Stimulated activated naive B cell treated with anti-CD40 and anti-IgM and Interleukin-4, amounts not matched to agents 10 μg/mL and 1 μg/mL and 100 μg/mL, for 72 hours (primary cell): ENCODE results near the gene TBC1D16.

Source experiments
- ATAC-seq, 2 donors: fragments of 150-1000 bp; cut with Tn5 transposase; replicated peaks; 2 replicates each; pipeline ENCODE4 v1.10.0; 2021; ENCODE audit warnings: moderate library complexity in 1 of 2
- DNase-seq: peaks from one replicate; pipeline ENCODE4 v3.0.0; 2021
- H3K27ac Mint-ChIP-seq: one replicate; pipeline ENCODE4 v1.8.0; 2022; ENCODE audit warnings: mild to moderate bottlenecking, mixed read lengths
- H3K27me3 Mint-ChIP-seq, 2 donors: one replicate each; pipeline ENCODE4 v1.8.0; 2022; ENCODE audit warnings: mixed read lengths in 2 of 2
- H3K36me3 Mint-ChIP-seq, 2 donors: one replicate each; pipeline ENCODE4 v1.8.0; 2022; ENCODE audit warnings: mixed read lengths in 2 of 2, mild to moderate bottlenecking in 1 of 2
- H3K4me1 Mint-ChIP-seq, 2 donors: one replicate each; pipeline ENCODE4 v1.8.0; 2022; ENCODE audit warnings: mixed read lengths in 2 of 2, mild to moderate bottlenecking in 1 of 2
- H3K4me3 Mint-ChIP-seq, 2 donors: one replicate each; pipeline ENCODE4 v1.8.0; 2022; ENCODE audit warnings: mild to moderate bottlenecking in 2 of 2, mixed read lengths in 2 of 2, moderate library complexity in 1 of 2
- H3K9me3 Mint-ChIP-seq, 2 donors: one replicate each; pipeline ENCODE4 v1.8.0; 2022; ENCODE audit warnings: mixed read lengths in 2 of 2, mild to moderate bottlenecking in 1 of 2

The TBC1D16 gene, protein sequence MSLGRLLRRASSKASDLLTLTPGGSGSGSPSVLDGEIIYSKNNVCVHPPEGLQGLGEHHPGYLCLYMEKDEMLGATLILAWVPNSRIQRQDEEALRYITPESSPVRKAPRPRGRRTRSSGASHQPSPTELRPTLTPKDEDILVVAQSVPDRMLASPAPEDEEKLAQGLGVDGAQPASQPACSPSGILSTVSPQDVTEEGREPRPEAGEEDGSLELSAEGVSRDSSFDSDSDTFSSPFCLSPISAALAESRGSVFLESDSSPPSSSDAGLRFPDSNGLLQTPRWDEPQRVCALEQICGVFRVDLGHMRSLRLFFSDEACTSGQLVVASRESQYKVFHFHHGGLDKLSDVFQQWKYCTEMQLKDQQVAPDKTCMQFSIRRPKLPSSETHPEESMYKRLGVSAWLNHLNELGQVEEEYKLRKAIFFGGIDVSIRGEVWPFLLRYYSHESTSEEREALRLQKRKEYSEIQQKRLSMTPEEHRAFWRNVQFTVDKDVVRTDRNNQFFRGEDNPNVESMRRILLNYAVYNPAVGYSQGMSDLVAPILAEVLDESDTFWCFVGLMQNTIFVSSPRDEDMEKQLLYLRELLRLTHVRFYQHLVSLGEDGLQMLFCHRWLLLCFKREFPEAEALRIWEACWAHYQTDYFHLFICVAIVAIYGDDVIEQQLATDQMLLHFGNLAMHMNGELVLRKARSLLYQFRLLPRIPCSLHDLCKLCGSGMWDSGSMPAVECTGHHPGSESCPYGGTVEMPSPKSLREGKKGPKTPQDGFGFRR

DNA sequence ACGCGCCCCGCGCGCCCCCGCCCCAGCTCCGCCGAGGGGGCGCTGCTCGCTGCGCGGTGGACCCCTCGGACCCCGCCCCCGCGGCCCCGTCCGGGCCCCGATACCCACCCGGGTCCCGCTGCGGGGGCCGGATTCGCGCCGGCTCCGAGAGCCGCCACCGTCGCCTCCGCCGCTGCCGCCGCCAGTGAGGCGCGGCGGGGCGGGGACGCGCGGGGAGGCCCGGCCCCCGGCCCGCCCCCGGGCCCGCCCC, at the start of gene TBC1D16:
TBC1D16 (minus strand) TSS at position 186 of the 250 bp plus-strand sequence. CDS start 22,325 bp downstream, outside the sequence.
- Mint-ChIP-seq H3K4me3 (peak within 1 kb of the TSS; percentile 91 to 96), H3K36me3 (peaks cover 0 to 4% of the 10 kb centered on the region in 2 donors), H3K9me3 (no peaks in the 10 kb centered on the region), H3K4me1 (peaks cover 7 to 23% of the 10 kb centered on the region in 2 donors), H3K27me3 (peaks cover 6 to 15% of the 10 kb centered on the region in 2 donors), H3K27ac (peak within 1 kb of the TSS; percentile 94)
- DNase-seq (no peak), ATAC-seq (no peak)

DNA sequence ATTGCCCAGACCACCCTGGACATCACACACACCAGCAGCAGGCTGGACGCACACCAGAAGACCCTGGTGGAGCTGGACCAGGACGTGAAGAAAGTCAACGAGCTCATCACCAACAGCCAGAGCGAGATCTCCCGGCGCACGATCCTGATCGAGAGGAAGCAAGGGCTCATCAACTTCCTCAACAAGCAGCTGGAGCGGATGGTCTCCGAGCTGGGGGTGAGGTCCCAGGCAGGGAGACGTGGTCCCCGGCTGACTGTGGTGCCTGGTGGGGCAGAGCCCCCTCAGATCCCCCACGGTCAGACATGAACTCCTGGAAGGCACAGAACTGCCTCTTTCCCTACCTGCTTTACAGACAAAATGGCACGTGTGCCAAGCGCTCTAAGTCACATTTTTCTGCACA, 49.1 kb upstream of the TBC1D16 start:
- H3K27me3 Mint-ChIP-seq = peaks cover 4 to 19% of the 10 kb centered on the region in 2 donors
- H3K27ac Mint-ChIP-seq = no peak overlapping the region
- H3K9me3 Mint-ChIP-seq = no peaks in the 10 kb centered on the region
- DNase-seq (no peak), ATAC-seq (no peak)
- no peak overlapping the region for H3K4me3 Mint-ChIP-seq
- peaks cover 6 to 8% of the 10 kb centered on the region in 2 donors for H3K4me1 Mint-ChIP-seq
- H3K36me3 Mint-ChIP-seq = no peaks in the 10 kb centered on the region

DNA sequence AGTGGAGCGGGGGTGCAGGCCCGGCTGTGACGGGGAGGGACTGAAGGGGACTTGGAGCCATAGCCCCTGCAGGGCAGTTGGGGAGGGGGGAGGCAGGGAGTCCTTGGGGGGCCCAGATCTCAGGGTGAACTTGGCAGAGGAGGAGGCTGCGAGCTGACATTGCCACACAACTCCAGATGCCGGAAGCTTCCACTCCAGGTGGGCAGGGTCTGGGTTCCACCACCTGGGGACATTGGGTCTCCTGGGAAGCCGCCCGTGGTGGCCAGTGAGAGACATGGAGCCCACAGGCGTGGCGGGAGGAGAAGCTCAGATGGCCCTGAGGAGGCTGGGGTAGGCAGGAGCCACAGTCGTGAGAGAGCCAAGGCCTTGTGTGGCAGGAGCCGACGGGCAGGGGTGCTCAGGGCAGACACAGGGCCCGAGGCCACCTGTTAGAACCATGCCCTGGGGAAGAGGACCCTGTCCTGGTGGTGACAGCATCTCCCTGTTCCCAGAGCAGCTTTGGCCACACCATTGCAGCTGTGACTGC, 47.5 kb upstream of the TBC1D16 start:
- H3K9me3 Mint-ChIP-seq = no peaks in the 10 kb centered on the region
- peaks cover 6 to 8% of the 10 kb centered on the region in 2 donors for H3K4me1 Mint-ChIP-seq
- no peak overlapping the region for H3K4me3 Mint-ChIP-seq
- DNase-seq (no peak), ATAC-seq (no peak)
- no peak overlapping the region for H3K27ac Mint-ChIP-seq
- H3K27me3 Mint-ChIP-seq = peaks cover 4 to 19% of the 10 kb centered on the region in 2 donors
- H3K36me3 Mint-ChIP-seq = no peaks in the 10 kb centered on the region

DNA sequence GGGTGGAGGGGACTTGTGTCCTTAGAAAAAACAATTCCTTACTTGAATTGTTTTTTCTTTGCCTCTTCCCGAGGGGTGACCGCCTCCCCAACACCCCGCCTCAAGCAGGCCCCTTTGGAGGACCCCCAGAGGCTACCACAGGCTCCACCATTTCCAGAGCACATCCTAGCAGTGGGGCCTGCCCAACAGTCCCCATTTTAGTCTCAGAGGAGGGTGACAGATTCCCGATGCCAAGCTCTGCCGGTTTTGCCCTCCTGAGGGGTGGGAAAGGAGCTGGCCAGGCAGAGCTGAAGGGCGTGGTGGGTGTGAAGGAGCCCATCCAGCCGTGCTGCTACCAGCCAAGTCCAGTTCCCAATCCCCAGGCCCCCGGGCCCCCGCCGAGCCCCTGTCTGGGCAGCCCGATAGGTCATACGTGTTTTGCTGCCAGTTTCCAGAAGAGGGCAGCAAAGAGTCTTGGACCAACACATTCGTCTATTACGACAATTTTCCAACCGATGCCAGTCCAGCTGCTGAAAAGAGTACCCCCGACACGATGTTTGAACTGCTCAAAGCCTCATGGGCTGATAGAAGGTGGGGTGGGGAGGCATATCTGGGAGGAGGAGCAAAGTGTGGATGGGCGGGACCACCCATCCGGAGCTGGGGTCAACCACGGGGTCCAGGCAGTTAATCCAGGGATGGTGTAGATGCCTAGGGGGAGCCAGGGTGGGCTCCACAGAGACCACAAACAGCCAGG, 46.9 kb upstream of the TBC1D16 start:
- H3K27me3 Mint-ChIP-seq = peaks cover 4 to 19% of the 10 kb centered on the region in 2 donors
- ATAC-seq = peak; percentile 64 to 67
- peak; percentile 40 for DNase-seq
- peaks cover 6 to 8% of the 10 kb centered on the region in 2 donors for H3K4me1 Mint-ChIP-seq
- no peaks in the 10 kb centered on the region for H3K9me3 Mint-ChIP-seq
- H3K4me3 Mint-ChIP-seq = no peak overlapping the region
- no peaks in the 10 kb centered on the region for H3K36me3 Mint-ChIP-seq
- H3K27ac Mint-ChIP-seq = no peak overlapping the region

DNA sequence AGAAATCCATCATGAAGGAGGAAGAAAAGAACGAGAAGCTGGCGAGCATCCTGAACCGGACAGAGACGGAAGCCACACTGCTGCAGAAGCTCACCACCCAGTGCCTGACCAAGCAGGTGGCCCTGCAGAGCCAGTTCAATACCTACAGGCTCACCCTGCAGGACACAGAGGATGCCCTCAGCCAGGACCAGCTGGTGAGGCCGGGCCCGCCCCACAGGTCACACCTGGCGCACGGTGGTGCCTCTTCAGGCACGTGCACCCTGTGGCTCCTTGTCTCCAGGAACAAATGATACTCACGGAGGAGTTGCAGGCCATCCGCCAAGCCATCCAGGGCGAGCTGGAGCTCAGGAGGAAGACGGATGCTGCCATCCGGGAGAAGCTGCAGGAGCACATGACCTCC, 45.9 kb upstream of the TBC1D16 start:
- H3K27ac Mint-ChIP-seq = no peak overlapping the region
- H3K9me3 Mint-ChIP-seq = no peaks in the 10 kb centered on the region
- H3K4me1 Mint-ChIP-seq = peaks cover 6 to 8% of the 10 kb centered on the region in 2 donors
- H3K27me3 Mint-ChIP-seq = peaks cover 4 to 13% of the 10 kb centered on the region in 2 donors
- no peak overlapping the region for H3K4me3 Mint-ChIP-seq
- no peaks in the 10 kb centered on the region for H3K36me3 Mint-ChIP-seq
- ATAC-seq = no peak
- no peak for DNase-seq

DNA sequence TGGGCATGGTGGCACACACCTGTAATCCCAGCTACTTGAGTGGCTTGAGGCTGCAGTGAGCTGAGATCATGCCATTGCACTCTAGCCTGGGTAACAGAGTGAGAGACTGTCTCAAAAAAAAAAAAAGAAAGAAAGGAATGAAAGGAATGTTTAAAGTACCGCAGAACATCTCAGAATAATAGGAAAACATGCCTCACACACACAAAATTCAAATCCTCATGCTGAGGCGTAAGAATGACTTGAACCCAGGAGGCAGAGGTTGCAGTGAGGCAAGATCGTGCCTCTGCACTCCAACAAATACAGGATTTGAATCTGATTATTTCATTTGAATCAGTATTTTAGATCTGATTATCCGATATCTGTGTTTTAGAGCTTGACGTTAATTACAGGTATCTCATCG, 44.4 kb upstream of the TBC1D16 start:
- no peak for ATAC-seq
- Mint-ChIP-seq H3K4me3 (no peak overlapping the region), H3K27ac (no peak overlapping the region), H3K27me3 (peaks cover 4 to 7% of the 10 kb centered on the region in 2 donors), H3K9me3 (no peaks in the 10 kb centered on the region), H3K36me3 (no peaks in the 10 kb centered on the region), H3K4me1 (peaks cover 6 to 8% of the 10 kb centered on the region in 2 donors)
- DNase-seq = no peak

DNA sequence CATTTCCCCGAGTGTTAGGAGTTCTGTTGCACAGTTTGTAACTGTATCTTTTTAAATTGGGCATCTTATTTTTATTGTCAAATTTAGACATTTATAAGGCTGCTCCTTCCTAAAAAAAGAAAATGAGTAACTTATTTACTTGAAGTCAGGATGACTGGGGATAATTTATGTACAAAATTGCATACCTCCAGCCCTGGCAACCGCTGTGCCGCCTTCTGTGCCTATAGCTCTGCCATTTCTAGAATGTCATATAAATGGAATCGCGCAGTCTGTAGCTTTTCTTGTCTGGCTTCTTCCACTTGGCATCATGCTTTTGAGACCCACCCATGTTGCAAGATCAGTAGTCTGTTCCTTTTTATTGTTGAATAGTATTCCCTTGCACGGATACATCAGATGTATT, 36.7 kb upstream of the TBC1D16 start:
- Mint-ChIP-seq H3K4me3 (no peak overlapping the region), H3K4me1 (no peaks in the 10 kb centered on the region), H3K9me3 (no peaks in the 10 kb centered on the region), H3K36me3 (no peaks in the 10 kb centered on the region), H3K27ac (no peak overlapping the region), H3K27me3 (peaks cover 0 to 16% of the 10 kb centered on the region in 2 donors)
- ATAC-seq = no peak
- DNase-seq = no peak

DNA sequence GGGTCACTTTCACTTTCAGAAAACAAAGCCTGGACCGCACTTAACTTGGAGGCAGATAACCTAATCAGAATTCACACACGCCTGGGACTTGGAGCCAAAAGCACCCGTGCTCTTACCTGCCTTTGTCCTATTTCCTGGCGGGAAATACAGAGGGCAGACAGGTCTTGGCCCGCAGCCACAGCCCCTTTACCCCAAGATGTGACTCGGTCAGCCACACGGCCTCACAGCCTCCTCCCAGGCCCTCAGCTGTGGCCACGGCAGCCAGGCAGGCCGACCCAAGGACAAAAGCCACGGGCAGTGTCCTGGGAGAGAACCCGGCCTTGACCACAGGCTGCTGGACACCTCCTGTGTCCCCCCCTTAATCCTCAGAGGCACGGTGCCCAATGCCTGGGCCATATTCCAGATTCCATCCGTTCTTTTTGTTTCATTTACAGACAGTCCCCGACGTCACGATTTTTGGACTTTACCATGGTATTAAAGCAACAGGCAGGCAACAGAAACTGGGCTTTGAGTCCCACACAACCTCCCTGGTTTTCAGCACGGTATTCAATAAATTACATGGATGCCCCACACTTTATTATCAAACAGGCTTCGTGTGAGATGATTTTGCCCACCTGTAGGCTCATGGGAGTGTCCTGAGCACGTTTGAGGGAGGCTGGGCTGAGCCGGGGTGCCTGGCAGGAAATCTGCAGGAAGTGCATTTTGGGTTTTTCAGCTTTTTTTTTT, 35.6 kb upstream of the TBC1D16 start:
- Mint-ChIP-seq H3K4me3 (no peak overlapping the region), H3K4me1 (no peaks in the 10 kb centered on the region), H3K27ac (no peak overlapping the region), H3K9me3 (no peaks in the 10 kb centered on the region), H3K27me3 (peaks cover 0 to 16% of the 10 kb centered on the region in 2 donors), H3K36me3 (no peaks in the 10 kb centered on the region)
- ATAC-seq (no peak), DNase-seq (no peak)

DNA sequence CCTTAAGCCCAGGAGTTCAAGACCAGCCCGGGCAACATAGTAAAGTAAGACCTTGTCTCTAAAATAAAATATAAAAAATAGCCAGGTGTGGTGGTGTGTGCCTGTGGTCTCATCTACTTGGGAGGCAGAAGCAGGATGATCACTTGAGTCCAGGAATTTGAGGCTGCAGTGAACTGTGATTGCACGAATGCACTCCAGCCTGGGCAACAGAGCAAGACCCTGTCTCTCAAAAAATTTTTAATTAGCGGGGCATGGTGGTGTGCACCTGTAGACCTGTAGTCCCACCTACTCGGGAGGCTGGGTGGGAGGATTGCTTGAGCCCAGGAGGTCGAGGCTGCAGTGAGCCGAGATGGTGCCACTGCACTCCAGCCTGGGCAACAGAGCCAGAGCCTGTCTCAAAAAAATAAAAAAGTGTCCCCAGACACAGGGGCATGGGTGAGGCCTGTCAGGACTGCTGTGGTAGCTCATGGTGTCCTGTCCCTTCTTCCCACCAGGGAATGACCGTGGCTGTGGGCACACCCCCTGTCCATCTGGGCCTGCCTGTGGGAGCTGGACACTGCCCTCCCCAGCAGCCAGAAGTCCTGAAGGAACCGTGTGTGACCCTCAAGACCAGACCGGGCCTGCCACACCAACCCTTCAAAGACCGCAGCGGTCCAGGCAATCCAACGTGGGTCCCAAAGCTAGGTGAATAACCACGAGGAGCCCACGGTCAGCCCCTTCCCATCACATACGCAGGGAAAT, 34.9 kb upstream of the TBC1D16 start:
- no peaks in the 10 kb centered on the region for H3K4me1 Mint-ChIP-seq
- no peaks in the 10 kb centered on the region for H3K9me3 Mint-ChIP-seq
- DNase-seq (no peak), ATAC-seq (no peak)
- peaks cover 4 to 16% of the 10 kb centered on the region in 2 donors for H3K27me3 Mint-ChIP-seq
- no peaks in the 10 kb centered on the region for H3K36me3 Mint-ChIP-seq
- H3K4me3 Mint-ChIP-seq = no peak overlapping the region
- H3K27ac Mint-ChIP-seq = no peak overlapping the region

DNA sequence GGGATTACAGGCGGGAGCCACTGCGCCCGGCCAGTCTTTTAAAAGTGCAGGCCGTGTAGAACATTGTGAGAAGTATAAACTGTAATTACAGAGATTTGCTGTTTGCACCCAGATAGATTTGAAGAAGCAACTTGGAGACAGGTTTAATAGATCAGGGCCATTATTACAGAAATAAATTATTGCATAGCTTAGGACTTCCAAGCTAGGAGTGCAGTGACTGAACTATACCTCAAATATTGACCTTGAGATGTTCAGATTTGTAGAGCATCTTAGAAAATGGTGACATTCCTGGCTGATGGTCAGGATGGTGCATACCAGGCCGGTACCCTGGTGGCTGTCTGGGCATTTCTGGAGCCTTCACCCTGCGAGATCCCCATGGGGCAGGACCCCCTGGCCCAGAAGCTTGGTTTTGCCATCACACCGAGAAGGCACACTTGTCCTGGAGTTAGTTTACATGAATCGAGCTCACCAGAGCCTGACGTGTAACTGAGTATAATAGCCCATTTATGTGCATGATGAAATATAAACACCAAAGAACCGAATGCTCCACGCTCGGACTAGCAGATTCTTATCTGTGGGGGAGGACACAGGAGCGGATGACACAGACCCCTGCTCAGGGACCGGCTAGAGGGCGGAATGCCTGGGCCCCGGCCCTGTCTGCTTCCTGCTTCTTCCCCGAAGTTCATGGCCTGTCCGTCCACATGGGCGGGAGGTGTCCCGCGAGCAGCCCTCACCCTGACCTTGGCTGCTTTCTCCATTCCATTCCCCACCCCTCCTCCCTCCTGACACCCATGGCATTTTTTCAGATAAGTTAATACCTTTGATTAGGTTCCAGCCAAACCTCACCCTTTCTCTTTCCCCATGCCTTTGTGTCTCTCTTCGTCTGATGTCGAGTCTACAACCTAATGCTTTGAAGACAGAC, 32.9 kb upstream of the TBC1D16 start:
- Mint-ChIP-seq H3K27me3 (peaks cover 8 to 19% of the 10 kb centered on the region in 2 donors), H3K4me1 (peaks cover 0 to 4% of the 10 kb centered on the region in 2 donors), H3K27ac (no peak overlapping the region), H3K4me3 (no peak overlapping the region), H3K36me3 (no peaks in the 10 kb centered on the region), H3K9me3 (no peaks in the 10 kb centered on the region)
- no peak for ATAC-seq
- DNase-seq = no peak

DNA sequence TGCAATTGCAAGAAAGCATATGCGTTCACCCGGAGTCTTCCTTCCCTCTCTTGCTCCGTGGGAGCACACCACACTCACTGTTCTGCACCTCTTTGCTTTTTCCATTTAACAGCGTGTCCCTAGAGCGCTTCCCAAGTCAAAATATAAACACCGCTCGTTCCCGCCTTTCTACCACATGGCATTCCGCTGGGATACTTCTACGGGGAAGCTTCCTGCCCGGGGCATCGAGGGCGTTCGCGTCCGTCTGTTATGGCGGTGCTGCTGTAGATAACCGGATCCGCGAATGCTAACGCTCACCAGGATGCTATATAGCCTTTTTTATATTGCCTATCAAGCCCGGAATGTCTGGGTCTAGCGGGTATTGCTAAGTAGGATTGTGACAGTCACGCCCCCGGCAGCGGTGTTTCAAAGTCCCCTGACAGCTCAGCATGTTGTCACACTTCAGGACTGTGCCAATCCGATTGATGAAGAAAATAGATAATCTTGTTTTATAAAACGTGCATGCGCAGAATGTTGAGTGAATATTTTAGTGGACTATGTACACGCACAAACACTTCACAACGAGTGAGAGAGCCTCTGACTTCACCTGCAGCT, 31.8 kb upstream of the TBC1D16 start:
- ATAC-seq (no peak), DNase-seq (no peak)
- H3K4me1 Mint-ChIP-seq = peaks cover 0 to 4% of the 10 kb centered on the region in 2 donors
- H3K36me3 Mint-ChIP-seq = no peaks in the 10 kb centered on the region
- peaks cover 8 to 18% of the 10 kb centered on the region in 2 donors for H3K27me3 Mint-ChIP-seq
- H3K4me3 Mint-ChIP-seq = no peak overlapping the region
- H3K9me3 Mint-ChIP-seq = no peaks in the 10 kb centered on the region
- no peak overlapping the region for H3K27ac Mint-ChIP-seq

DNA sequence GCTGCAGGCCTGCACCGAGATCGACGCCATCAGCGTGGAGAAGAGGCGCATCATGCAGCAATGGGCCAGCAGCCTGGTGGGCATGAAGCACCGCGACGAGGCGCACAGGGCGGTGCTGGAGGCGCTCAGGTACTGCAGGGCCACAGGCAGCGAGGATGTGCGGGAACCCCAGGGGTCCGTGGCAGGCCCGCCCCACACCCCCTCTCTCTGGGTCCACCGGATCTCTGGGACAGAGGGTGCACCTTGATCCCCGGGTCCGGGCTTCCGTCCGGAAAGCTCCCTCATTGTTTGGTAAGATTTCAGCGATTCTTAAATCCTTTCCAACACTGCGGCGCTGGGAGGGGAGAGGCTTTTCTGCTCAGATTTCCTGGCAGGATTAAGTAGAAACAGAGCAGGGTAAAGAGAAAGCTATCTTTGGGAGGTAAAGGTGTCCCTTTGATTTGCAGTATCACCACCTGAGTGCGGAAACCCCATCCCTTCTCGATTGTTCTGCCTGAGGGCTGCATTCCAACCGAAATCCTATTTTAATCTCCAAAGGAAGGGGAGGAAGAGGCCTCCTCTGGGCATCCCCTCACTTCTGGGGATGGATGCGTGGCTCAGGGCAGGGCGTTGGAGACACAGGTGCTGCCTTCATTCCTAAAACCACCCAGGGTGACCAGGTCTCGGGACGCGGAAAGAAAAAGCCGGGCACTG, 30.0 kb upstream of the TBC1D16 start:
- H3K27ac Mint-ChIP-seq = no peak overlapping the region

More for the DNA sequence above, 30.0 kb upstream of the TBC1D16 start:
- ATAC-seq (no peak), DNase-seq (no peak)
- Mint-ChIP-seq H3K4me1 (peaks cover 0 to 4% of the 10 kb centered on the region in 2 donors), H3K4me3 (no peak overlapping the region), H3K9me3 (no peaks in the 10 kb centered on the region), H3K27me3 (peaks cover 8 to 18% of the 10 kb centered on the region in 2 donors), H3K36me3 (no peaks in the 10 kb centered on the region)
